ENCODE measurements around the gene MPPE1.

MPPE1 gene

GRCh38 chr18:11851146-11851805 is 56.8 kb downstream of the MPPE1 start, which contains the start of gene CHMP1B:
TSS of gene CHMP1B (plus strand) at chr18:11851413. CDS start at chr18:11851512, 99 bp downstream.
- DNase-seq, result peak; percentile 85

- DNase-seq, result no peak
Observed at GRCh38 chr18:11850821-11851145, 57.3 kb downstream of the MPPE1 start.

GRCh38 chr18:11849841-11850634 is 58.1 kb downstream of the MPPE1 start:
- no peak for DNase-seq

- no peak for DNase-seq
Observed at GRCh38 chr18:11849279-11849678, 58.8 kb downstream of the MPPE1 start.

- DNase-seq, result no peak
Observed at GRCh38 chr18:11847811-11848210, 60.3 kb downstream of the MPPE1 start.

GRCh38 chr18:11845654-11846053 is 62.5 kb downstream of the MPPE1 start:
- no peak for DNase-seq

GRCh38 chr18:11844436-11844835 is 63.7 kb downstream of the MPPE1 start:
- no peak for DNase-seq

- DNase-seq, result no peak
Observed at GRCh38 chr18:11842562-11842961, 65.6 kb downstream of the MPPE1 start.

GRCh38 chr18:11840493-11840892 is 67.6 kb downstream of the MPPE1 start:
- no peak for DNase-seq

GRCh38 chr18:11839556-11839955 is 68.6 kb downstream of the MPPE1 start:
- DNase-seq, result no peak

- DNase-seq, result no peak
Observed at GRCh38 chr18:11834772-11835171, 73.3 kb downstream of the MPPE1 start.

Data from NCI-H1092 (cell line).